Posterior cingulate gyrus (tissue), 11 donors: Measurements from ENCODE around the gene MYBPC3.
"Not testable (repeated sequence)": the region's sequence is repeated elsewhere in the genome, so short reads cannot be mapped to it uniquely, and the experiment has no call there.

Experiments
- DNase-seq, 10 donors: peaks; one replicate each; pipeline versions ENCODE4 v3.0.0 to v3.0.0-alpha.2; 2020 to 2021; ENCODE audit warnings: mixed read lengths in 3 of 10
- intact Hi-C: fragments of 100-400 bp; cut with DNase I; formaldehyde crosslinking; loops from one replicate; pipeline ENCODE4 v1.15.1; 2023

The MYBPC3 gene

GRCh38 chr11:47345890-47346563 lies 6.5 kb downstream of the MYBPC3 start:
- DNase-seq, result no peak
- intact Hi-C loops, result no loop called here

GRCh38 chr11:47342854-47343253 lies 9.6 kb downstream of the MYBPC3 start:
- no peak for DNase-seq
- intact Hi-C loops, result no loop called here

- peak in 1 of 10 donors; percentile 47 for DNase-seq
- intact Hi-C loops, result no loop called here
Measured at GRCh38 chr11:47342036-47342803, 10.3 kb downstream of the MYBPC3 start.

- intact Hi-C loops, result no loop called here
- DNase-seq, result peak in 1 of 10 donors; percentile 54
Measured at GRCh38 chr11:47340980-47341775, 11.3 kb downstream of the MYBPC3 start.

GRCh38 chr11:47340010-47340409 lies 12.5 kb downstream of the MYBPC3 start:
- no peak for DNase-seq
- intact Hi-C loops, result no loop called here

GRCh38 chr11:47338396-47339241 lies 13.9 kb downstream of the MYBPC3 start:
- intact Hi-C loops, result no loop called here
- no peak for DNase-seq

- no peak for DNase-seq
- intact Hi-C loops, result no loop called here
Measured at GRCh38 chr11:47337229-47337924, 15.1 kb downstream of the MYBPC3 start.

- intact Hi-C loops, result no loop called here
- DNase-seq, result no peak
Measured at GRCh38 chr11:47336595-47336994, 15.9 kb downstream of the MYBPC3 start.

- intact Hi-C loops, result no loop called here
Measured at GRCh38 chr11:47335733-47336132, 16.8 kb downstream of the MYBPC3 start.

GRCh38 chr11:47334699-47335411 lies 17.6 kb downstream of the MYBPC3 start:
- DNase-seq, result peak in 3 of 10 donors; percentile 17 to 79 (median 62)
- intact Hi-C loops, result not testable (repeated sequence)

More at GRCh38 chr11:47335733-47336132, 16.8 kb downstream of the MYBPC3 start:
- peak in 2 of 10 donors; percentile 51 to 66 for DNase-seq

- peak in 3 of 10 donors; percentile 42 to 74 (median 67) for DNase-seq
- intact Hi-C loops, result no loop called here
Measured at GRCh38 chr11:47333886-47334443, 18.5 kb downstream of the MYBPC3 start.

- peak in 1 of 10 donors; percentile 55 for DNase-seq
- intact Hi-C loops, result no loop called here
Measured at GRCh38 chr11:47333526-47333845, 19.0 kb downstream of the MYBPC3 start.

GRCh38 chr11:47332791-47333525 lies 19.5 kb downstream of the MYBPC3 start:
- DNase-seq, result peak in 3 of 10 donors; percentile 48 to 80 (median 75)

GRCh38 chr11:47332303-47332711 lies 20.2 kb downstream of the MYBPC3 start:
- intact Hi-C loops, result no loop called here
- DNase-seq, result peak in 3 of 10 donors; percentile 62 to 70 (median 67)

More at GRCh38 chr11:47332791-47333525, 19.5 kb downstream of the MYBPC3 start:
- intact Hi-C loops, result no loop called here

GRCh38 chr11:47331454-47332302 lies 20.8 kb downstream of the MYBPC3 start:
- intact Hi-C loops, result no loop called here
- peak in 2 of 10 donors; percentile 62 to 77 for DNase-seq

GRCh38 chr11:47329987-47330931 lies 22.2 kb downstream of the MYBPC3 start:
- intact Hi-C loops, result no loop called here

More at GRCh38 chr11:47329987-47330931, 22.2 kb downstream of the MYBPC3 start:
- DNase-seq, result peak in 2 of 10 donors; percentile 76 to 77
